Adrenal gland (tissue), 12 donors: ENCODE data around the gene SINHCAF. TPM values are rescaled to one million over a fixed set of nuclear protein-coding genes. Genes with fewer than 3 reads are reported as not detected.

Source experiments
- DNase-seq, 7 donors: peaks; one replicate each; pipeline ENCODE4 v3.0.0-alpha.2; 2019 to 2020
- H3K27ac ChIP-seq, 5 donors: fragments of 200-600 bp; sonication (generic) in 4 of 5; 1 replicate in 3 of 5; 2 replicates in 2 of 5; pipeline versions ENCODE4 v1.5.1 to v1.8.0; 2016 to 2020; ENCODE audit warnings: mild to moderate bottlenecking in 1 of 5
- H3K27me3 ChIP-seq: fragments of 200-600 bp; 2 replicates; pipeline ENCODE4 v1.8.0; 2021
- H3K36me3 ChIP-seq, 2 donors: fragments of 200-600 bp; replicated peaks in 1 of 2; 1 replicate in 1 of 2; 2 replicates in 1 of 2; pipeline versions ENCODE4 v1.5.1 to v1.8.0; 2018 to 2022
- H3K4me1 ChIP-seq, 2 donors: fragments of 200-600 bp; replicated peaks in 1 of 2; 1 replicate in 1 of 2; 2 replicates in 1 of 2; pipeline versions ENCODE4 v1.5.1 to v1.8.0; 2018 to 2021
- H3K4me3 ChIP-seq, 4 donors: fragments of 200-600 bp; sonication (generic) in 3 of 4; one replicate each; pipeline ENCODE4 v1.5.1; 2016 to 2018
- H3K9me3 ChIP-seq, 3 donors: fragments of 200-600 bp; sonication (generic) in 1 of 3; replicated peaks in 1 of 3; 1 replicate in 2 of 3; 2 replicates in 1 of 3; pipeline versions ENCODE4 v1.5.1 to v1.8.0; 2016 to 2021
- POLR2A ChIP-seq, 2 donors: fragments of 450-650 bp; IDR thresholded peaks; one replicate each; pipeline ENCODE4 v1.6.1; 2017; ENCODE audit warnings: antibody characterized with exemption in 2 of 2, mild to moderate bottlenecking in 2 of 2, moderate library complexity in 1 of 2
- WGBS, 4 donors: extraction: QIAGEN DNeasy Blood & Tissue Kit in 2 of 4; methylation state at CpG; one replicate each; pipeline versions ENCODE4 v1.1.5 to v1.1.7; 2013 to 2017; 5-methylcytosine and 5-hydroxymethylcytosine counted together
- intact Hi-C, 2 donors: fragments of 100-400 bp; cut with DNase I; formaldehyde crosslinking; loops; one replicate each; pipeline versions ENCODE4 v1.14.1 to v1.15.0; 2022 to 2023
- polyA plus RNA-seq, 3 donors: library from polyadenylated mRNA; stranded (reverse); fragments of 200-250 nt in 2 of 3; fragments of 350-450 nt in 1 of 3; fragmentation: Illumina TruSeq in 1 of 3; extraction: RNeasy Lipid Tissue Mini Kit (QIAGEN cat#74804) in 1 of 3; gene quantifications; one replicate each; pipeline ENCODE4 v1.2.3, GENCODE V29; 2013 to 2014
- total RNA-seq, 9 donors: library from RNA; depleted of rRNA in 4 of 9; stranded (reverse); fragments of >200 nt in 4 of 9; fragments of 120-200 nt in 1 of 9; fragmentation: NEBNext Ultra II Directional in 1 of 9; extraction: Animal tissue kit (Norgen Biotek cat#: 25700) in 1 of 9; gene quantifications; one replicate each; pipeline versions ENCODE4 v1.1.0 to v1.2.4, GENCODE V29; 2013 to 2023
- TF ChIP-seq, protein P1 (sequence below), 6 experiments: fragments of 450-650 bp in 4 of 6; fragments of 200-600 bp in 2 of 6; sonication (generic) in 1 of 6; IDR thresholded peaks; 1 replicate in 5 of 6; 2 replicates in 1 of 6; pipeline versions ENCODE4 v1.5.1 to v1.8.0; 2016 to 2021; ENCODE audit warnings: antibody characterized with exemption in 6 of 6, mild to moderate bottlenecking in 2 of 6, moderate library complexity in 1 of 6
- donor health status: healthy with polysubstance abuse.
- donor health status: Bipolar disorder and iron deficiency.
- donor health status: DM: yes; HTN: yes; CAD: no.
- donor health status: DM: no; HTN: no; CAD: no.
- donor health status: DM: no; HTN: no; CAD: no.
- donor health status: DM: yes; HTN: yes; CAD: no.

SINHCAF gene
- total and polyA plus RNA-seq, 12 donors, result 12.5 to 69.4 (median 27.1) TPM

DNA sequence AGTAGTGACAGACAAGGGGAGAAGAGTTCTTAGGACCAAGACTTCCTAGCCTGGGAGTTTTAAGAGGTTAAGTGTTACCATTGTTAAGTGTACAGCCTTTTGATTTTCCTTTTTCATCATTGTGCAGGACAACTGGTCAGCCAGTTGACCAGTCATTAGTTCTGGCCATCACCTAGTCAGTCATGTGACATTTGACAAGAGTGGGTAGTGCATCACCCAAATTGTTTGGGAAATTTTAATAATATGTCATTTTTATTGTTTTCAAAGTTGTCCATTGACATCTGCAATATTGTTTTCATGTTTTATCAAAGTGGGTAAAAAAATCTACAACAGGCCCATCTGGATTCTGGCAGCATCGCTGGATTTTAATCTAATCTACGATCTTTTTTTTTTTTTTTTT lies 15.5 kb downstream of the SINHCAF start:
- intact Hi-C loops, result no loop called here
- Histone ChIP-seq H3K4me3 (no peak overlapping the region), H3K27ac (no peak overlapping the region), H3K9me3 (no peaks in the 10 kb centered on the region), H3K27me3 (no peaks in the 10 kb centered on the region), H3K4me1 (peaks cover 0 to 7% of the 10 kb centered on the region in 2 donors), H3K36me3 (no peaks in the 10 kb centered on the region)
- no peak for TF ChIP-seq POLR2A (IDR thresholded peaks at IDR 0.05)
- TF ChIP-seq, protein P1, sequence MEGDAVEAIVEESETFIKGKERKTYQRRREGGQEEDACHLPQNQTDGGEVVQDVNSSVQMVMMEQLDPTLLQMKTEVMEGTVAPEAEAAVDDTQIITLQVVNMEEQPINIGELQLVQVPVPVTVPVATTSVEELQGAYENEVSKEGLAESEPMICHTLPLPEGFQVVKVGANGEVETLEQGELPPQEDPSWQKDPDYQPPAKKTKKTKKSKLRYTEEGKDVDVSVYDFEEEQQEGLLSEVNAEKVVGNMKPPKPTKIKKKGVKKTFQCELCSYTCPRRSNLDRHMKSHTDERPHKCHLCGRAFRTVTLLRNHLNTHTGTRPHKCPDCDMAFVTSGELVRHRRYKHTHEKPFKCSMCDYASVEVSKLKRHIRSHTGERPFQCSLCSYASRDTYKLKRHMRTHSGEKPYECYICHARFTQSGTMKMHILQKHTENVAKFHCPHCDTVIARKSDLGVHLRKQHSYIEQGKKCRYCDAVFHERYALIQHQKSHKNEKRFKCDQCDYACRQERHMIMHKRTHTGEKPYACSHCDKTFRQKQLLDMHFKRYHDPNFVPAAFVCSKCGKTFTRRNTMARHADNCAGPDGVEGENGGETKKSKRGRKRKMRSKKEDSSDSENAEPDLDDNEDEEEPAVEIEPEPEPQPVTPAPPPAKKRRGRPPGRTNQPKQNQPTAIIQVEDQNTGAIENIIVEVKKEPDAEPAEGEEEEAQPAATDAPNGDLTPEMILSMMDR (IDR thresholded peaks at IDR 0.05), result no peak
- WGBS, 4 donors, result 71 to 90% (median 80%) methylated on average over 2 of the region's 2 CpGs
- no peak for DNase-seq

DNA sequence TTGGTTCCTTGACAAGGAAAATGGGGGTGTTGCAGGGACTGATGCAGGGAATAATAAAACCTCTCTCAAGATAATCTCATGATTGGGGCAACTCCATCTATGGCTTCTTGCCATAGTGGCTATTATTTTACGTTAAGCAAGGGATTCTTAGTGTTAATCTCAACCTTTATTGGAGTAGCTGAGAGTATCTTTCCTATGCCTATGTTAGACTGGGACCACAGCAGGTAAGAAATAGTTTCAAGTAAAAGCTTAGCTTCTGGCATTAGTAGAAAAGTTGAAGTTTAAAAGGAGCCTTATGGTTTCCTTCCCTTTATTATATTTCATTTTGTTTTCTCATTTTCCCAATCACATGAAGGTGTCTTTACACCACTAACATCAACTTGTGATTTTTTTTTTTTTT lies 16.7 kb downstream of the SINHCAF start:
- Histone ChIP-seq H3K4me3 (no peak overlapping the region), H3K36me3 (no peaks in the 10 kb centered on the region), H3K27me3 (no peaks in the 10 kb centered on the region), H3K4me1 (peaks cover 0 to 6% of the 10 kb centered on the region in 2 donors), H3K27ac (no peak overlapping the region), H3K9me3 (no peaks in the 10 kb centered on the region)
- no peak for DNase-seq
- WGBS, 4 donors, result 89 to 94% (median 92%) methylated on average over 1 of the region's 1 CpG
- intact Hi-C loops, result no loop called here
- TF ChIP-seq, protein P1 (IDR thresholded peaks at IDR 0.05), result no peak
- no peak for TF ChIP-seq POLR2A (IDR thresholded peaks at IDR 0.05)

DNA sequence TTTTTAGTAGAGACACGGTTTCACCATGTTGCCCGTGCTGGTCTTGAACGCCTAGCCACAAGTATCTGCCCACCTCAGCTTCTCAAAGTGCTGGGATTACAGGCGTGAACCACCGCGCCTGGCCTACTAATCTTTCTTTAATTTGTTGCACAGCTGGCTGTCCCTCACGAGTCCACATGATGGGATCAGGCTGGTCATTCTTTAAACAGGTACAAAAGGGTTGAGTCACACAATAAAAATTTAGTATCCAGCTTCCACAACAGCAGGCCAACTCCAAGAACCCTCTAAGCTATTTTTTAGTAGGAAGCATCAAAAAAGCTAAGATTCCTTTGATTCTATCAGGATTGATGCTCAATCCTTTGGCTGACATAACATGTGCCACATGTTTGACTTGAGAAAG lies 17.8 kb downstream of the SINHCAF start:
- Histone ChIP-seq H3K36me3 (no peaks in the 10 kb centered on the region), H3K27me3 (no peaks in the 10 kb centered on the region), H3K9me3 (no peaks in the 10 kb centered on the region), H3K27ac (no peak overlapping the region), H3K4me3 (no peak overlapping the region), H3K4me1 (peaks cover 0 to 6% of the 10 kb centered on the region in 2 donors)
- WGBS, 4 donors, result 94 to 96% (median 95%) methylated on average over 7 of the region's 7 CpGs
- intact Hi-C loops, result no loop called here
- TF ChIP-seq POLR2A (IDR thresholded peaks at IDR 0.05), result no peak
- TF ChIP-seq, protein P1 (IDR thresholded peaks at IDR 0.05), result no peak
- no peak for DNase-seq

DNA sequence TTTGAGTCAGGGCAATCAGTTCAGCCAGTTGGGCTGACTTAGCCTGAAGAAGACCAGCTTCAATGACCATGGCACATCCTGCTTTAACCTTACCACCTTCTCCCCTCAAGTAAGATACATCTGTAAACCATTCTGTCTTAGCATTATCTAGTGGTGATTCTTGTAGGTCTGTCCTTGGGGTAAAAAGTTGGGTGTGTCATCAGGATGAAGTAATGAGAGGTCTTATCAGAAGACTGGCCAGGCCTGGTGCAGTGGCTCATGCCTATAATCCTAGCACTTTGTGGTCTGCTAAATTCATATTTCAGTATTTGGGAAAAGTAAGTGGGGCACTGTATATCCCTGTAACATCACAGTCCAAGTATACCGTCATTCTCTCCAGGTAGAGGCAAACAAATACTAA lies 19.1 kb downstream of the SINHCAF start:
- WGBS, 4 donors, result 87 to 100% (median 92%) methylated on average over 1 of the region's 1 CpG
- Histone ChIP-seq H3K9me3 (no peaks in the 10 kb centered on the region), H3K4me1 (peaks cover 0 to 6% of the 10 kb centered on the region in 2 donors), H3K27me3 (no peaks in the 10 kb centered on the region), H3K4me3 (no peak overlapping the region), H3K36me3 (peaks cover 0 to 3% of the 10 kb centered on the region in 2 donors), H3K27ac (no peak overlapping the region)
- TF ChIP-seq POLR2A (IDR thresholded peaks at IDR 0.05), result no peak
- TF ChIP-seq, protein P1 (IDR thresholded peaks at IDR 0.05), result no peak
- intact Hi-C loops, result no loop called here
- DNase-seq, result no peak
